ENCODE data around the gene CALHM3.
A peak's percentile ranks its signal among the peaks of the same experiment; 100 is the strongest.

CALHM3 gene

GRCh38 chr10:103451091-103451813 lies 27.8 kb downstream of the CALHM3 start:
- H3K27ac ChIP-seq = no peak overlapping the region
- DNase-seq (ENCODE audit: low read depth, low spot score) = no peak
- no peak for TF ChIP-seq FOXP2 (optimal IDR thresholded peaks at IDR 0.05; ENCODE audit: control extremely low read depth, extremely low read length, insufficient read depth)
- no peak for TF ChIP-seq POLR2AphosphoS5 (IDR thresholded peaks at IDR 0.05; ENCODE audit: borderline replicate concordance, low read depth, low read length)
- no peak for TF ChIP-seq EZH2 (IDR thresholded peaks at IDR 0.05)
- H3K9ac ChIP-seq (ENCODE audit: insufficient read length) = peak overlapping the region; percentile 60
- no peaks in the 10 kb centered on the region; the same call in 1 of the 2 replicates for H3K36me3 ChIP-seq (ENCODE audit: insufficient read depth, low read length)
- H3K4me3 ChIP-seq = peak overlapping the region; percentile 77
- no peaks in the 10 kb centered on the region for H3K9me3 ChIP-seq (ENCODE audit: low read depth, low read length)

- Histone ChIP-seq H3K27ac (no peak overlapping the region), H3K9ac (ENCODE audit: insufficient read length) (no peak overlapping the region), H3K36me3 (ENCODE audit: insufficient read depth, low read length) (peaks cover 8% of the 10 kb centered on the region; the same call in 1 of the 2 replicates), H3K9me3 (ENCODE audit: low read depth, low read length) (no peaks in the 10 kb centered on the region), H3K4me3 (no peak overlapping the region)
- DNase-seq (ENCODE audit: low read depth, low spot score) = no peak
- TF ChIP-seq FOXP2 (optimal IDR thresholded peaks at IDR 0.05; ENCODE audit: control extremely low read depth, extremely low read length, insufficient read depth) = no peak
- TF ChIP-seq EZH2 (IDR thresholded peaks at IDR 0.05) = no peak
- no peak for TF ChIP-seq POLR2AphosphoS5 (IDR thresholded peaks at IDR 0.05; ENCODE audit: borderline replicate concordance, low read depth, low read length)
These were observed 28.8 kb downstream of the CALHM3 start for GRCh38 chr10:103450201-103450695.

- Histone ChIP-seq H3K9ac (ENCODE audit: insufficient read length) (no peak overlapping the region), H3K27ac (no peak overlapping the region), H3K9me3 (ENCODE audit: low read depth, low read length) (no peaks in the 10 kb centered on the region), H3K36me3 (ENCODE audit: insufficient read depth, low read length) (peaks cover 12% of the 10 kb centered on the region; the same call in 1 of the 2 replicates), H3K4me3 (no peak overlapping the region)
- no peak for DNase-seq (ENCODE audit: low read depth, low spot score)
- TF ChIP-seq EZH2 (IDR thresholded peaks at IDR 0.05) (no peak), FOXP2 (optimal IDR thresholded peaks at IDR 0.05; ENCODE audit: control extremely low read depth, extremely low read length, insufficient read depth) (no peak), POLR2AphosphoS5 (IDR thresholded peaks at IDR 0.05; ENCODE audit: borderline replicate concordance, low read depth, low read length) (no peak)
These were observed 29.6 kb downstream of the CALHM3 start for GRCh38 chr10:103449208-103450144.

- Histone ChIP-seq H3K27ac (no peak overlapping the region), H3K9ac (ENCODE audit: insufficient read length) (no peak overlapping the region), H3K36me3 (ENCODE audit: insufficient read depth, low read length) (peaks cover 12% of the 10 kb centered on the region; the same call in 1 of the 2 replicates), H3K9me3 (ENCODE audit: low read depth, low read length) (no peaks in the 10 kb centered on the region), H3K4me3 (no peak overlapping the region)
- DNase-seq (ENCODE audit: low read depth, low spot score) = no peak
- TF ChIP-seq POLR2AphosphoS5 (IDR thresholded peaks at IDR 0.05; ENCODE audit: borderline replicate concordance, low read depth, low read length) (no peak), FOXP2 (optimal IDR thresholded peaks at IDR 0.05; ENCODE audit: control extremely low read depth, extremely low read length, insufficient read depth) (no peak), EZH2 (IDR thresholded peaks at IDR 0.05) (no peak)
These were observed 30.3 kb downstream of the CALHM3 start for GRCh38 chr10:103448746-103449145.

- peaks cover 15% of the 10 kb centered on the region; the same call in 1 of the 2 replicates for H3K36me3 ChIP-seq (ENCODE audit: insufficient read depth, low read length)
- no peak for TF ChIP-seq POLR2AphosphoS5 (IDR thresholded peaks at IDR 0.05; ENCODE audit: borderline replicate concordance, low read depth, low read length)
- TF ChIP-seq FOXP2 (optimal IDR thresholded peaks at IDR 0.05; ENCODE audit: control extremely low read depth, extremely low read length, insufficient read depth) = no peak
- no peak for TF ChIP-seq EZH2 (IDR thresholded peaks at IDR 0.05)
These were observed 31.9 kb downstream of the CALHM3 start for GRCh38 chr10:103447187-103447586.

GRCh38 chr10:103445767-103446567 lies 33.1 kb downstream of the CALHM3 start:
- DNase-seq (ENCODE audit: low read depth, low spot score) = no peak
- H3K27ac ChIP-seq = no peak overlapping the region
- no peak overlapping the region for H3K4me3 ChIP-seq
- TF ChIP-seq EZH2 (IDR thresholded peaks at IDR 0.05) = no peak
- TF ChIP-seq FOXP2 (optimal IDR thresholded peaks at IDR 0.05; ENCODE audit: control extremely low read depth, extremely low read length, insufficient read depth) = no peak
- no peak for TF ChIP-seq POLR2AphosphoS5 (IDR thresholded peaks at IDR 0.05; ENCODE audit: borderline replicate concordance, low read depth, low read length)
- peaks cover 15% of the 10 kb centered on the region; the same call in 1 of the 2 replicates for H3K36me3 ChIP-seq (ENCODE audit: insufficient read depth, low read length)
- no peak overlapping the region for H3K9ac ChIP-seq (ENCODE audit: insufficient read length)
- no peaks in the 10 kb centered on the region for H3K9me3 ChIP-seq (ENCODE audit: low read depth, low read length)

More at GRCh38 chr10:103447187-103447586, 31.9 kb downstream of the CALHM3 start:
- no peak overlapping the region for H3K4me3 ChIP-seq
- DNase-seq (ENCODE audit: low read depth, low spot score) = no peak
- no peaks in the 10 kb centered on the region for H3K9me3 ChIP-seq (ENCODE audit: low read depth, low read length)
- H3K9ac ChIP-seq (ENCODE audit: insufficient read length) = no peak overlapping the region
- H3K27ac ChIP-seq = no peak overlapping the region

GRCh38 chr10:103445366-103445765 lies 33.7 kb downstream of the CALHM3 start:
- DNase-seq (ENCODE audit: low read depth, low spot score) = no peak
- Histone ChIP-seq H3K9me3 (ENCODE audit: low read depth, low read length) (no peaks in the 10 kb centered on the region), H3K4me3 (no peak overlapping the region), H3K9ac (ENCODE audit: insufficient read length) (no peak overlapping the region), H3K27ac (no peak overlapping the region), H3K36me3 (ENCODE audit: insufficient read depth, low read length) (peaks cover 15% of the 10 kb centered on the region; the same call in 1 of the 2 replicates)
- TF ChIP-seq EZH2 (IDR thresholded peaks at IDR 0.05) = no peak
- TF ChIP-seq POLR2AphosphoS5 (IDR thresholded peaks at IDR 0.05; ENCODE audit: borderline replicate concordance, low read depth, low read length) = no peak
- TF ChIP-seq FOXP2 (optimal IDR thresholded peaks at IDR 0.05; ENCODE audit: control extremely low read depth, extremely low read length, insufficient read depth) = no peak
